Measurements from ENCODE around the gene KLK12. TPM values are rescaled to one million over a fixed set of nuclear protein-coding genes. Genes with fewer than 3 reads are reported as not detected.

KLK12 gene, protein sequence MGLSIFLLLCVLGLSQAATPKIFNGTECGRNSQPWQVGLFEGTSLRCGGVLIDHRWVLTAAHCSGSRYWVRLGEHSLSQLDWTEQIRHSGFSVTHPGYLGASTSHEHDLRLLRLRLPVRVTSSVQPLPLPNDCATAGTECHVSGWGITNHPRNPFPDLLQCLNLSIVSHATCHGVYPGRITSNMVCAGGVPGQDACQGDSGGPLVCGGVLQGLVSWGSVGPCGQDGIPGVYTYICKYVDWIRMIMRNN
- polyA plus RNA-seq (2013, experiment 1 of 4), result not detected
- polyA plus RNA-seq (2013, experiment 2 of 4), result not detected
- polyA plus RNA-seq (2013, experiment 3 of 4), result not detected
- polyA plus RNA-seq (2013, experiment 4 of 4), result not detected

DNA sequence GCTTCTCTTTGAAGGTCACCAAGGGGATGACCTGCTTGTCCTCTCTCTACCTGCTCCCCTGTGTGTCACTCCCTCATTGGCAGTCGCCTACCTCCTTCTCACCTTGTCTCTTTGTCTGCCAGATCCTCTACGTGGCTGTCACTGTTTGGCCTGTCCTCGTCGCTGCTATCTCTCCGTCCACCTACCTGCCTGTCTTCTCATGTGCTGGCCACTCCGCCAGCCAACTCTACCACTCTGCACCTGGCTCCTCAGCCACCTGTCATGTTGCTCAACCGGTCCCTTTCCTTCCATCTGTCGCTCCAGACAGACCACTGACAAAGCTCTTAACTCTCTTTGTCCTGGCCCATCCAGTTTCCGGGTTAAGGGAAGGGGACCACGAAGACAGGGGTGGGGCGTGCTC is at the start of gene KLK12:
KLK12 (minus strand) TSS at position 299 of the 400 bp plus-strand sequence. CDS start 381 bp downstream, outside the sequence.
- H3K27ac ChIP-seq (ENCODE audit: insufficient read depth, low read depth, low read length, poor library complexity, severe bottlenecking), result no peak within 1 kb of the TSS
- H3K4me1 ChIP-seq (ENCODE audit: control insufficient read depth, insufficient read depth, low read length), result no peaks in the 10 kb centered on the region
- H3K9me3 ChIP-seq (ENCODE audit: control insufficient read depth, low read length), result no peaks in the 10 kb centered on the region
- H3K27me3 ChIP-seq (ENCODE audit: control insufficient read depth, insufficient read depth, low read length, poor library complexity, severe bottlenecking), result no peaks in the 10 kb centered on the region
- no peak within 1 kb of the TSS for H3K4me3 ChIP-seq (ENCODE audit: insufficient read depth, low read depth, low read length)
- H3K36me3 ChIP-seq (ENCODE audit: control insufficient read depth, insufficient read depth, low read length), result no peaks in the 10 kb centered on the region
- WGBS, 2 experiments, result 75 to 79% methylated on average over 11 of the region's 11 CpGs

DNA sequence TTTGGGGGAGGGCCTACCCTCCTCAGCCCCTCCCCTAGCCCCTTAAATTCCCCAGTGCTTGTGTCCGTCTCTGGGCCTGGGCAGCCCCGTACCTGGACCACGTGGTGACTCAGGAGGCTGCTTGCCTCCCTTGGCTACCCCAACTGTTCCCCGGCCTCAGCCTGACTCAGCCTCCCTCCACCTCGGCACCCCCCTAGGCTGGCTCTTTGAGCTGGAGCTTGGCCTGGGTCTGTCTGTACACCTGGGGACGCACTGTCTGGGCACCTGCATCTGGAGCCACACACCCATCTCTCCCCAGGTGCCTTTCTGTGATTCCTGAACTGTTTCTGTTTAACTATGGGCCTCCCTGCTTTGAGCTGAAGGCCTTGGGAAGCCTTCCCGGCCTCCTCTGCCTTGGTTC is 49.7 kb upstream of the KLK12 start:
- Histone ChIP-seq H3K27ac (ENCODE audit: insufficient read depth, low read depth, low read length, poor library complexity, severe bottlenecking) (no peak overlapping the region), H3K4me1 (ENCODE audit: control insufficient read depth, insufficient read depth, low read length) (no peaks in the 10 kb centered on the region), H3K4me3 (ENCODE audit: insufficient read depth, low read depth, low read length) (no peak overlapping the region), H3K36me3 (ENCODE audit: control insufficient read depth, insufficient read depth, low read length) (no peaks in the 10 kb centered on the region), H3K27me3 (ENCODE audit: control insufficient read depth, insufficient read depth, low read length, poor library complexity, severe bottlenecking) (no peaks in the 10 kb centered on the region), H3K9me3 (ENCODE audit: control insufficient read depth, low read length) (no peaks in the 10 kb centered on the region)
- 87 to 89% methylated on average over 7 of the region's 7 CpGs for WGBS, 2 experiments

DNA sequence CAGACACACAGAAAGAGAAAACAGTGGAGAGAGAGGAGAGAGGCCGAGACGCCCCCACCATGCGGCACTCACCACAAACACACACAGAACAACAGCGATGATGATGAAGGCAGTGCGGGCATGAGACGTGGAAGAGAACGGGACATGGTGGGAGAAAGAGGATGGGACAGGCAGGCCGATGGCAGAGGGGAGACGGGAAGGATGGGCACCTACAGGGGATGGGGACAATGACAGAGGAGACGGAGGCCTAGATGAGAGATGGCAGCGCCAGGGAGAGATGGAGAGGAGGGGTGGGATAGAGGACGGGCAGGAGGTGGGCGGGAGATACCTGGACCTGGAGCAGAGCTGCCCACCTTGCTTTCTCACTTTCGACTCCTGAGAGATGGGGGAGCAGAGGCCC is 49.0 kb upstream of the KLK12 start:
- no peaks in the 10 kb centered on the region for H3K36me3 ChIP-seq (ENCODE audit: control insufficient read depth, insufficient read depth, low read length)
- H3K27me3 ChIP-seq (ENCODE audit: control insufficient read depth, insufficient read depth, low read length, poor library complexity, severe bottlenecking), result no peaks in the 10 kb centered on the region
- H3K27ac ChIP-seq (ENCODE audit: insufficient read depth, low read depth, low read length, poor library complexity, severe bottlenecking), result no peak overlapping the region
- H3K4me3 ChIP-seq (ENCODE audit: insufficient read depth, low read depth, low read length), result no peak overlapping the region
- no peaks in the 10 kb centered on the region for H3K4me1 ChIP-seq (ENCODE audit: control insufficient read depth, insufficient read depth, low read length)
- H3K9me3 ChIP-seq (ENCODE audit: control insufficient read depth, low read length), result no peaks in the 10 kb centered on the region
- WGBS, 2 experiments, result 88 to 90% methylated on average over 13 to 14 of the region's 14 CpGs

DNA sequence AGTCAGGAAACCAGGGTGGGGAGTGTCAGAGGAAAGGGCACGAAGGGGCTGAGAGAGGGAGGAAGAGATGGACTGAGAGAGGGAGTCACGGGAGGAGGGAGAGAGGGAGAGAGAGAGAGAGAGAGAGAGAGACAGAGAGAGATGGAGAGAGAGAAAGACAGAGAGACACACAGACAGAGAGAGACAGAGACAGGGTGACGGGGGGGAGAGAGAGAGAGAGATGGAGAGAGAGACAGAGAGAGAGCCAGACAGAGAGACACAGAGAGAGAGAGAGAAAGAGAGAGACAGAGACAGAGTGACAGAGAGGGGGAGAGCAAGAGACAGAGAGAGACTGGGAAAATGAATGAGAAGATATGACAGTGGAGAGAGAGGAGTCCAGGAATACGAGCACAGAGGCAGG is 48.4 kb upstream of the KLK12 start:
- no peaks in the 10 kb centered on the region for H3K27me3 ChIP-seq (ENCODE audit: control insufficient read depth, insufficient read depth, low read length, poor library complexity, severe bottlenecking)
- no peak overlapping the region for H3K27ac ChIP-seq (ENCODE audit: insufficient read depth, low read depth, low read length, poor library complexity, severe bottlenecking)
- no peaks in the 10 kb centered on the region for H3K4me1 ChIP-seq (ENCODE audit: control insufficient read depth, insufficient read depth, low read length)
- 72 to 78% methylated on average over 4 of the region's 4 CpGs for WGBS, 2 experiments
- no peaks in the 10 kb centered on the region for H3K36me3 ChIP-seq (ENCODE audit: control insufficient read depth, insufficient read depth, low read length)
- no peak overlapping the region for H3K4me3 ChIP-seq (ENCODE audit: insufficient read depth, low read depth, low read length)
- H3K9me3 ChIP-seq (ENCODE audit: control insufficient read depth, low read length), result no peaks in the 10 kb centered on the region

DNA sequence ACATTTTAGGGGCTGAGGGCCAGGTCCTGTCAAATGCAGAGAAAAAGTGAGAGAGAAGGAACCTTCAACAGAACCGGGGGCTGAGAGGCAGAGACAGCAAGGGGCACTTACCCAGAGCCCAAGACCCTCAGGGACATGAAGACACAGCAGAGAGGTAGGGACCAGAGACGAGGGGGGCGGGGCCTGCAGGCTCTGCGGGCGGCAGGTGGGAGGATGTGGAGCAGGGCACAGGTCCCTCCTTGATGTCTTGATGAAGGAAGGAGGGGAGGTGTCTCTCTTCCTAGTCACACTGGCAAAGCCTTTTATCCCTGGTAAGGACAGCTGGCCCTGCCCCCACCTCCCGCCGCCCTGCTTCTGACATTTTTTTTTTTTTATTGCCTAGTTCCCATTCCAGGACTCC is 47.8 kb upstream of the KLK12 start, which contains the start of gene KLK14:
KLK14 (minus strand) TSS at position 277 of the 400 bp plus-strand sequence; CDS start at position 4, 273 bp downstream.
- Histone ChIP-seq H3K36me3 (ENCODE audit: control insufficient read depth, insufficient read depth, low read length) (no peaks in the 10 kb centered on the region), H3K4me1 (ENCODE audit: control insufficient read depth, insufficient read depth, low read length) (no peaks in the 10 kb centered on the region), H3K9me3 (ENCODE audit: control insufficient read depth, low read length) (no peaks in the 10 kb centered on the region), H3K4me3 (ENCODE audit: insufficient read depth, low read depth, low read length) (no peak within 1 kb of the TSS), H3K27ac (ENCODE audit: insufficient read depth, low read depth, low read length, poor library complexity, severe bottlenecking) (no peak within 1 kb of the TSS), H3K27me3 (ENCODE audit: control insufficient read depth, insufficient read depth, low read length, poor library complexity, severe bottlenecking) (no peaks in the 10 kb centered on the region)
- 53 to 56% methylated on average over 7 of the region's 7 CpGs for WGBS, 2 experiments

DNA sequence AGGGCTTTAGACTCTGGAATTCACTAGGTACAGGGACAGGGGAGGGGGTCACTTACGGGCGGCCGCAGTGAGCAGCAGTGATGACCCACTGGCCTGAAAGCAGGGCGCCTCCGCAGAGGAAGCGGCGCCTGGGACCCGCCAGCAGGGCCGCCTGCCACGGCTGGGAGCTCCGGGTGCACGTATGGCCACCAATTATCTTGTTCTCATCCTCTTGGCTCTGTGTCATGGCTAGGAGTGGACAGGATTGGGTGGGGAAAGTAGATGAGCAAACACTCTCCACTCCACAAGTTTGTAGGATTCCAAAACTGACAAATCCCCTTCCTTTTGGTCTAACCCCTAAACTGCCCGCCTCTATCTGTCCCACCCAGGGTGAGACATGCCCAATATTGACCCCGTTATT is 46.7 kb upstream of the KLK12 start:
- H3K27me3 ChIP-seq (ENCODE audit: control insufficient read depth, insufficient read depth, low read length, poor library complexity, severe bottlenecking), result no peaks in the 10 kb centered on the region
- no peak overlapping the region for H3K4me3 ChIP-seq (ENCODE audit: insufficient read depth, low read depth, low read length)
- 95 to 96% methylated on average over 14 of the region's 14 CpGs for WGBS, 2 experiments
- H3K9me3 ChIP-seq (ENCODE audit: control insufficient read depth, low read length), result no peaks in the 10 kb centered on the region
- no peaks in the 10 kb centered on the region for H3K4me1 ChIP-seq (ENCODE audit: control insufficient read depth, insufficient read depth, low read length)
- H3K27ac ChIP-seq (ENCODE audit: insufficient read depth, low read depth, low read length, poor library complexity, severe bottlenecking), result no peak overlapping the region
- H3K36me3 ChIP-seq (ENCODE audit: control insufficient read depth, insufficient read depth, low read length), result no peaks in the 10 kb centered on the region

DNA sequence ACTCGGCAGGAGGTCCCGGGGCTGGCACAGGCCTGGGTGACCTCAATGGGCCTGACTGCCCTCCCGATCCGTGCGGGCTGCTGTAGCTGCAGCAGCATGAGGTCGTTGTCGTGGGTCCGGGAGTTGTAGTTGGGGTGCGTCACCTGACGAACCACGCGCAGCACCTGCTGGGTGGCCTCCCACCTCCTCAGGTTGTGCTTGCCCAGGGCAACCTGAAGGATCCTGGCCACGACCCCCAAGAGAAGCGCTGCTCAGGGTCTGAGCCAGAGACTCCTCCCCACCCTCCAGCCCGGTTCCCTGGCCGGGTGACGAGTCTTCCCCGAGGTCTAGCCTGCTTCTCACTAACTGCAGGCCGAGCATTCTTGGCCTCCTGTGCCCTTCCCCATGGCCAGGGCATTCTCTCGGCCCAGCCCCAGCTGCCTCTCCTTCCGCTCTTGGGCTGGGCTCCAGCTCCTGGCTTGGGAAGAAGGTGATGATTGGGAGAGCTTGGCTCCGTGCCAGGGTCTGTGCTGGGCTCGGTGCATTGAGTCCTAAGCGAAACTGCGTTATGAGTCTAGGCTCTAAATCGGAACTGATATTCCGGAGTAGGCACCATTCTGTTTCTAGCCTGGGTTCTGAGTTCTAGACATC is 44.8 kb upstream of the KLK12 start:
- 93 to 94% methylated on average over 27 of the region's 27 CpGs for WGBS, 2 experiments
- no peaks in the 10 kb centered on the region for H3K27me3 ChIP-seq (ENCODE audit: control insufficient read depth, insufficient read depth, low read length, poor library complexity, severe bottlenecking)
- no peak overlapping the region for H3K4me3 ChIP-seq (ENCODE audit: insufficient read depth, low read depth, low read length)
- no peaks in the 10 kb centered on the region for H3K9me3 ChIP-seq (ENCODE audit: control insufficient read depth, low read length)
- H3K36me3 ChIP-seq (ENCODE audit: control insufficient read depth, insufficient read depth, low read length), result no peaks in the 10 kb centered on the region
- H3K4me1 ChIP-seq (ENCODE audit: control insufficient read depth, insufficient read depth, low read length), result no peaks in the 10 kb centered on the region
- no peak overlapping the region for H3K27ac ChIP-seq (ENCODE audit: insufficient read depth, low read depth, low read length, poor library complexity, severe bottlenecking)

DNA sequence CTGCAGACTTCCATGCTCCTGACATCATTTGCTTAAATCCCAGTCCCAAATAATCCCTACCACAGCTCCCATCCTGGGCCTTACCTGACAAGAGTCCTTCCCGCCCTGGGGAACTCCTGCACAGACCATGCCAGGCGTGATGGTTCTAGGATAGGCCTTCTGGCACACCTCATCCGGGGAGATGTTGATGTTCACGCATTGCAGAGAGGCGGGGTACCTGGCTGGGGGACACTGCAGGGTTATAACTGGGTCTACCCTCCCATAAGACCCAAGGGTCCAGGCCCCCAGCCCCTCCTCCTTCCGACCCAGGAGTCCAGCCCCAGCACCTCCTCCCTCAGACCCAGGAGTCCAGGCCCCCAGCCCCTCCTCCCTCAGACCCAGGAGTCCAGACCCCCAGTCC is 43.9 kb upstream of the KLK12 start:
- WGBS, 2 experiments, result 90 to 93% methylated on average over 6 of the region's 6 CpGs
- Histone ChIP-seq H3K9me3 (ENCODE audit: control insufficient read depth, low read length) (no peaks in the 10 kb centered on the region), H3K4me3 (ENCODE audit: insufficient read depth, low read depth, low read length) (no peak overlapping the region), H3K36me3 (ENCODE audit: control insufficient read depth, insufficient read depth, low read length) (no peaks in the 10 kb centered on the region), H3K27me3 (ENCODE audit: control insufficient read depth, insufficient read depth, low read length, poor library complexity, severe bottlenecking) (no peaks in the 10 kb centered on the region), H3K27ac (ENCODE audit: insufficient read depth, low read depth, low read length, poor library complexity, severe bottlenecking) (no peak overlapping the region), H3K4me1 (ENCODE audit: control insufficient read depth, insufficient read depth, low read length) (no peaks in the 10 kb centered on the region)

DNA sequence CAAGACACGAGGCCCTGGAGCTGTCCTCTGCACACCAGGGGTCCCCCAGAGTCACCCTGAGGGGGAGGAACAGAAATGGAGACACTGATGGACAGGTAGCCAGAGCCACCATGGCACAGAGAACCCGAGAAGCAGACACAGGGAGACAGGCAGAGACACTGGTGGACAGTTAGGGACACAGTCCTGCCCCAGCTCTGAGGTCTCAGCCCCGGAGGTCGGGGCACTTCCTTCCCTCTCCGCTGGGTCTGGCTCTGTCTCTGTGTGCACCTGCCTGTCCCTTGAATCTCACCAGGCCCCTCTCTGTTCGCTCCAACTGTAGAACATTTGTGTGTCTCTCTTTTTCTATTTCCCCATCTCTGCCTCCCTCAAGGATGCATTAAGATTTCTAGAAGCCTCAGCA is 43.3 kb upstream of the KLK12 start:
- no peak overlapping the region for H3K4me3 ChIP-seq (ENCODE audit: insufficient read depth, low read depth, low read length)
- H3K9me3 ChIP-seq (ENCODE audit: control insufficient read depth, low read length), result no peaks in the 10 kb centered on the region
- H3K27me3 ChIP-seq (ENCODE audit: control insufficient read depth, insufficient read depth, low read length, poor library complexity, severe bottlenecking), result no peaks in the 10 kb centered on the region
- WGBS, 2 experiments, result 87 to 90% methylated on average over 6 of the region's 6 CpGs
- H3K36me3 ChIP-seq (ENCODE audit: control insufficient read depth, insufficient read depth, low read length), result no peaks in the 10 kb centered on the region
- H3K27ac ChIP-seq (ENCODE audit: insufficient read depth, low read depth, low read length, poor library complexity, severe bottlenecking), result no peak overlapping the region
- no peaks in the 10 kb centered on the region for H3K4me1 ChIP-seq (ENCODE audit: control insufficient read depth, insufficient read depth, low read length)

DNA sequence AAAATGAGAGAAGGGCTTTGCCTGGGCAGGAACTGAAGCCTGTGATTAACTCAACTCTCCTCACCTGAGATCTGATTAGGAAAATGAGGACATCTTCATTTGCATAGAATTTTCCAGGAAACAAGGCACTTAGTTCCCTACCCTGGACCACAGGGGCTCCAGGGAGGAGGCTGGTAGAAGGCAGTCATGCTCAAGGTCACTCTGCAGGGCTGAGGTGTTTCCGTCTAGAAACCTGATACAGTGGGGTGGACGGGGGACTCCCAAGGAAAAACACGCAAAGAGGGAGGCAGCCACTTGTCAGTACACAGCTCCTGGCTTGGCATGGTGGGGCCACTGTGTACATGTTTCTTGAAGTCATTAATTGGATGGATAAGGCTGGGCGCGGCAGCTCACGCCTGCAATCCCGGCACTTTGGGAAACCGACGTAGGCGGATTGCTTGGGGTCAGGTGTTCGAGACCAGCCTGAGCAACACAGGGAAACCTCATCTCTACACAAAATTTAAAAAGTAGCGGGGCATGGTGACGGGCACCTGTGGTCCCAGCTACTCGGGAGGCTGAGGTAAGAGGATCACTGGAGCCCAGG is 41.9 kb upstream of the KLK12 start:
- Histone ChIP-seq H3K36me3 (ENCODE audit: control insufficient read depth, insufficient read depth, low read length) (no peaks in the 10 kb centered on the region), H3K27me3 (ENCODE audit: control insufficient read depth, insufficient read depth, low read length, poor library complexity, severe bottlenecking) (no peaks in the 10 kb centered on the region), H3K9me3 (ENCODE audit: control insufficient read depth, low read length) (no peaks in the 10 kb centered on the region), H3K27ac (ENCODE audit: insufficient read depth, low read depth, low read length, poor library complexity, severe bottlenecking) (no peak overlapping the region), H3K4me3 (ENCODE audit: insufficient read depth, low read depth, low read length) (no peak overlapping the region), H3K4me1 (ENCODE audit: control insufficient read depth, insufficient read depth, low read length) (no peaks in the 10 kb centered on the region)
- 89 to 90% methylated on average over 14 of the region's 14 CpGs for WGBS, 2 experiments
